ENCODE data around the gene NUDT15. TPM values are rescaled to one million over a fixed set of nuclear protein-coding genes. Genes with fewer than 3 reads are reported as not detected.

The NUDT15 gene
- polyA plus RNA-seq, 1 donor (not counting 4 experiments of a cell fraction or from before 2014, with no cell fraction given), result 41.1 TPM

GRCh38 chr13:48096670-48097069 lies 59.1 kb downstream of the NUDT15 start:
- Histone ChIP-seq H3K36me3 (ENCODE audit: control insufficient read depth in 2 of 2, extremely low read depth in 1 of 2, insufficient read depth in 2 of 2, low read length in 2 of 2) (peaks cover 2 to 5% of the 10 kb centered on the region in 2 experiments), H3K27me3 (ENCODE audit: control insufficient read depth, extremely low read depth, insufficient read depth, low read length) (no peaks in the 10 kb centered on the region), H3K27ac (ENCODE audit: control insufficient read depth, insufficient read depth, low read length) (no peak overlapping the region), H3K9me3 (ENCODE audit: control insufficient read depth, low read depth, low read length) (no peaks in the 10 kb centered on the region), H3K4me1 (ENCODE audit: control insufficient read depth, extremely low read depth, insufficient read depth, low read length) (peaks cover 15% of the 10 kb centered on the region), H3K9me1 (ENCODE audit: control insufficient read depth, extremely low read depth, insufficient read depth, low read length) (no peaks in the 10 kb centered on the region), H3K9ac (ENCODE audit: control insufficient read depth, extremely low read depth, insufficient read depth, low read length) (no peak overlapping the region), H3K79me2 (ENCODE audit: control insufficient read depth, insufficient read depth, low read length) (peaks cover 33% of the 10 kb centered on the region), H3K4me2 (ENCODE audit: control insufficient read depth, extremely low read depth, insufficient read depth, low read depth, low read length) (no peak overlapping the region), H2AFZ (ENCODE audit: control insufficient read depth, low read length) (no peak overlapping the region), H3K4me3 (ENCODE audit: control insufficient read depth in 2 of 3, extremely low read depth in 1 of 3, insufficient read depth in 2 of 3, low read depth in 1 of 3, low read length in 3 of 3) (no peak overlapping the region), H4K20me1 (ENCODE audit: control insufficient read depth, extremely low read depth, insufficient read depth, low read length) (peaks cover 3% of the 10 kb centered on the region)
- DNase-seq (ENCODE audit: low read depth, low spot score) (no peak), FAIRE-seq (no peak)
- TF ChIP-seq EZH2 (IDR thresholded peaks at IDR 0.05; ENCODE audit: low read length), result no peak
- no peak for TF ChIP-seq CTCF (optimal IDR thresholded peaks at IDR 0.05 in 1 of 3, IDR thresholded peaks at IDR 0.05 in 1 of 3, conservative IDR thresholded peaks at IDR 0.05 in 1 of 3; ENCODE audit: extremely low read depth in 1 of 3, insufficient read depth in 2 of 3, low read length in 3 of 3)
- dilution Hi-C loops (cut with MboI; ENCODE audit: extremely low pct_ligation_motif_present, low sequenced_read_pairs), result no loop called here

Other genes starting within 250 kb of the NUDT15 start
- 32.4 to 64.3 TPM (median 35.2 TPM) in 3 replicates for gene SUCLA2, start 36.5 kb upstream of the NUDT15 start, polyA plus RNA-seq
- 49.5 to 62.4 TPM (median 51.2 TPM) in 3 replicates for gene MED4, start 57.4 kb downstream of the NUDT15 start, polyA plus RNA-seq
- gene ITM2B, start 195.5 kb downstream of the NUDT15 start, polyA plus RNA-seq, result 278 to 401 TPM (median 294 TPM) in 3 replicates

All from keratinocyte (primary cell).